A673 (cell line): ENCODE measurements around the gene CCK. TPM values are rescaled to one million over a fixed set of nuclear protein-coding genes. Genes with fewer than 3 reads are reported as not detected.

Experiments used
- BruUV-seq: library from RNA; stranded (reverse); fragments of 400-500 nt; replicated peaks from 2 replicates; lab custom pipeline; 2021; lab: Mats Ljungman, UMichigan
- CTCF ChIA-PET: fragments of 300-600 bp; sonication (Branson Sonifier 250); formaldehyde crosslinking; loops from one replicate; lab custom pipeline; 2022; ENCODE audit warnings: antibody characterized with exemption; lab: Charles Lee
- POLR2A ChIA-PET: fragments of 300-600 bp; sonication (Branson Sonifier 250); formaldehyde crosslinking; loops from one replicate; lab custom pipeline; 2022; ENCODE audit warnings: antibody characterized with exemption; ENCODE audit not compliant: low non-redundant PET; lab: Charles Lee
- DNase-seq: peaks from one replicate; pipeline ENCODE4 v3.0.0-alpha.2; 2015; ENCODE audit warnings: low spot score
- H3K27ac ChIP-seq: fragments of 200-600 bp; sonication (generic); 2 replicates; pipeline ENCODE4 v1.5.1; 2016; ENCODE audit warnings: mixed run types, low read depth, mild to moderate bottlenecking, mixed read lengths, antibody characterized with exemption, low read length; ENCODE audit not compliant: poor library complexity, severe bottlenecking
- H3K27me3 ChIP-seq: fragments of 200-600 bp; sonication (generic); replicated peaks from 2 replicates; pipeline ENCODE4 v1.6.1; 2017; ENCODE audit warnings: mixed run types, low read depth, mild to moderate bottlenecking, mixed read lengths, antibody characterized with exemption, low read length; ENCODE audit not compliant: insufficient read depth, poor library complexity
- H3K36me3 ChIP-seq: fragments of 200-600 bp; sonication (generic); 2 replicates; pipeline ENCODE4 v1.6.1; 2016; ENCODE audit warnings: mixed run types, mild to moderate bottlenecking, mixed read lengths, antibody characterized with exemption, low read length; ENCODE audit not compliant: insufficient read depth, poor library complexity, severe bottlenecking
- H3K4me1 ChIP-seq: fragments of 200-600 bp; sonication (generic); 2 replicates; pipeline ENCODE4 v1.6.1; 2017; ENCODE audit warnings: mixed run types, mild to moderate bottlenecking, mixed read lengths, antibody characterized with exemption, low read length; ENCODE audit not compliant: insufficient read depth, poor library complexity, severe bottlenecking
- H3K4me3 ChIP-seq: fragments of 200-600 bp; sonication (generic); 2 replicates; pipeline ENCODE4 v1.5.1; 2016; ENCODE audit warnings: low read depth, mixed run types, mild to moderate bottlenecking, mixed read lengths, low read length; ENCODE audit not compliant: poor library complexity, severe bottlenecking
- H3K9me3 ChIP-seq: fragments of 200-600 bp; sonication (generic); 2 replicates; pipeline ENCODE4 v1.6.1; 2016; ENCODE audit warnings: mixed run types, low read depth, mild to moderate bottlenecking, mixed read lengths, antibody characterized with exemption, low read length; ENCODE audit not compliant: poor library complexity, severe bottlenecking
- EZH2 ChIP-seq: fragments of 200-600 bp; sonication (generic); IDR thresholded peaks from 2 replicates; pipeline ENCODE4 v1.6.1; 2017; ENCODE audit warnings: borderline replicate concordance, low read depth, mild to moderate bottlenecking, mixed read lengths, antibody characterized with exemption, low read length; ENCODE audit not compliant: poor library complexity, severe bottlenecking
- intact Hi-C: fragments of 100-400 bp; cut with micrococcal nuclease; formaldehyde crosslinking; loops from one replicate; pipeline ENCODE4 v1.10.0; 2022; ENCODE audit not compliant: unreplicated experiment
- total RNA-seq: library from RNA; stranded (reverse); gene quantifications from 2 replicates; pipeline ENCODE4 v1.2.3, GENCODE V29; 2021
- TF ChIP-seq, protein P1 (sequence below): fragments of 300-800, 200-600 bp; sonication (generic); conservative IDR thresholded peaks from 2 replicates; pipeline ENCODE4 v1.5.1; 2017; ENCODE audit warnings: low read depth, mild to moderate bottlenecking, antibody characterized with exemption, low read length, moderate library complexity, mixed read lengths

Gene CCK
- total RNA-seq, 1 experiment from 2014 or later: 19.6 TPM

- Histone ChIP-seq H3K9me3 (no peaks in the 10 kb centered on the region), H3K4me3 (no peak overlapping the region), H3K27me3 (no peaks in the 10 kb centered on the region), H3K36me3 (no peaks in the 10 kb centered on the region), H3K27ac (no peak overlapping the region), H3K4me1 (no peaks in the 10 kb centered on the region)
- TF ChIP-seq, protein P1, sequence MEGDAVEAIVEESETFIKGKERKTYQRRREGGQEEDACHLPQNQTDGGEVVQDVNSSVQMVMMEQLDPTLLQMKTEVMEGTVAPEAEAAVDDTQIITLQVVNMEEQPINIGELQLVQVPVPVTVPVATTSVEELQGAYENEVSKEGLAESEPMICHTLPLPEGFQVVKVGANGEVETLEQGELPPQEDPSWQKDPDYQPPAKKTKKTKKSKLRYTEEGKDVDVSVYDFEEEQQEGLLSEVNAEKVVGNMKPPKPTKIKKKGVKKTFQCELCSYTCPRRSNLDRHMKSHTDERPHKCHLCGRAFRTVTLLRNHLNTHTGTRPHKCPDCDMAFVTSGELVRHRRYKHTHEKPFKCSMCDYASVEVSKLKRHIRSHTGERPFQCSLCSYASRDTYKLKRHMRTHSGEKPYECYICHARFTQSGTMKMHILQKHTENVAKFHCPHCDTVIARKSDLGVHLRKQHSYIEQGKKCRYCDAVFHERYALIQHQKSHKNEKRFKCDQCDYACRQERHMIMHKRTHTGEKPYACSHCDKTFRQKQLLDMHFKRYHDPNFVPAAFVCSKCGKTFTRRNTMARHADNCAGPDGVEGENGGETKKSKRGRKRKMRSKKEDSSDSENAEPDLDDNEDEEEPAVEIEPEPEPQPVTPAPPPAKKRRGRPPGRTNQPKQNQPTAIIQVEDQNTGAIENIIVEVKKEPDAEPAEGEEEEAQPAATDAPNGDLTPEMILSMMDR: no peak
- no peak for TF ChIP-seq EZH2
- ChIA-PET CTCF (no interaction called here), POLR2A (no interaction called here)
- intact Hi-C loops: no loop called here
- no peak for DNase-seq
- no TSS peak for BruUV-seq
These were observed 49.1 kb downstream of the CCK start for GRCh38 chr3:42216931-42217333.

DNA sequence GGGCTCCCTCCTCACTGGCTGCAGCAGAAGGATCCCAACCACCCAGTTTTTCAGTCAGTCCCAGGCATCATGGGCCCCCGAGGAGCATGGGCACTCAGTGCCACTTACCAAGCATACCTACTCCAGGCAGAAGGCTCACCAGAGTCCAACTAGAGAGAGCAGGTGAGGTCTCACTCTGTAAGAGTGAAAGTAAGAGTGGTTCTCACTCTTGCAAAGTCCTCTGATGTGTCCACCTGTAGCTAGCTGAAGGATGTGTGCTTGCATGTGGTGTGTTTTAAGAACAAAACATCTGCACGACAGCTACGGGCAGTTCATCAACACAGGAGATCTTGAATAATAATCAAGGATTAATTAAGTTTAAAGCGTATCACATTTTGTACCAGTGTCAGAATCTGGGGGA lies 49.7 kb downstream of the CCK start:
- Histone ChIP-seq H3K9me3 (no peaks in the 10 kb centered on the region), H3K27ac (no peak overlapping the region), H3K4me1 (no peaks in the 10 kb centered on the region), H3K27me3 (no peaks in the 10 kb centered on the region), H3K4me3 (no peak overlapping the region), H3K36me3 (no peaks in the 10 kb centered on the region)
- POLR2A ChIA-PET: no interaction called here
- no TSS peak for BruUV-seq
- intact Hi-C loops: no loop called here
- no peak for DNase-seq
- TF ChIP-seq EZH2: no peak
- TF ChIP-seq, protein P1: no peak
- CTCF ChIA-PET: no interaction called here

DNA sequence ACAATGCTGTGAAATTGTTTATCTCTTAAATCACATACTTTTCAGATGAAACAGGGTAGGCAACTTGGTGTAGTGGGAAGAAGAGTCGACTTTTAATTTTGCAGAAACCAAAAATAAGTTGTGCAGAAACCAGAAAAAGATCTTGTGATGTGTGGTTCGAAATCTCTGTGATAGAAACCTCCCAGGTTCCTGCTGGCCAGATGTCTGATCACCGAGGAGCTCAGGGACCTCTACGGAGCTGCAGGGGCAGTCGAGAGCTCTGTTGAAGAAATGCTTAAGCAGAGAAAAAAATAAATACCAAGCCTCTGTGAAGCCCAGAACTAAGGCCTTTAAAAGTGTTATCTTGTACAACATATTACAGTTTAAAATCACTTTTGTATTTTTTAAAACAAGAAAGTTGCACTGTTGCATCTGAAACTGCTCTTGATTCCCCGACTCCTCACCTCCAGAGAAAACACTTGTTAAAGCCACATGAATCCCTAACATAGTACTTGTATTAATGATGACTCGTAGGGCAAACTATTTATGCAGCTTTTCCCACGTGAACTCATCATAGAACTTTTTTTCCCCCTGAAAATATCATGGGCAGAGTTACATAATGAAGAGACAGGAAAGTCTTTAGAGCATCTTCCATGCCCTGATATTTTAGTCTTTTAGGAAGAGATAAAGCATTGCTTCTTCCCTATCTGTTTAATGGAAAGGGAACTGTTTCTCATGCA lies 51.3 kb downstream of the CCK start:
- intact Hi-C loops: no loop called here
- H3K4me1 ChIP-seq: no peaks in the 10 kb centered on the region
- no peaks in the 10 kb centered on the region for H3K27me3 ChIP-seq
- no TSS peak for BruUV-seq
- no peaks in the 10 kb centered on the region for H3K9me3 ChIP-seq
- H3K4me3 ChIP-seq: no peak overlapping the region
- no peaks in the 10 kb centered on the region for H3K36me3 ChIP-seq
- TF ChIP-seq, protein P1: no peak
- no peak for TF ChIP-seq EZH2
- no peak for DNase-seq
- CTCF ChIA-PET: no interaction called here
- POLR2A ChIA-PET: interaction anchor here (0.6 kb wide), 1 partner anchor 1709 kb away, joined by 3 read pairs; the partner anchor contains the start of gene ZNF620
- no peak overlapping the region for H3K27ac ChIP-seq
